DOHH2 (cell line): ENCODE data around the gene UNC13D.

Experiments
- EZH2phosphoT487 ChIP-seq: fragments of 200-600 bp; sonication (generic); IDR thresholded peaks from 2 replicates; pipeline ENCODE4 v1.6.1; 2017; ENCODE audit warnings: borderline replicate concordance, mild to moderate bottlenecking, antibody characterized with exemption, low read length, moderate library complexity, mixed read lengths
- TF ChIP-seq, protein P1 (sequence below): fragments of 200-600 bp; sonication (generic); IDR thresholded peaks from one replicate; pipeline ENCODE4 v1.5.1; 2014; ENCODE audit warnings: antibody characterized with exemption, mild to moderate bottlenecking, low read depth, low read length; ENCODE audit not compliant: poor library complexity, severe bottlenecking

GRCh38 chr17:75825149-75825552 is 19.1 kb downstream of the UNC13D start:
- TF ChIP-seq, protein P1, sequence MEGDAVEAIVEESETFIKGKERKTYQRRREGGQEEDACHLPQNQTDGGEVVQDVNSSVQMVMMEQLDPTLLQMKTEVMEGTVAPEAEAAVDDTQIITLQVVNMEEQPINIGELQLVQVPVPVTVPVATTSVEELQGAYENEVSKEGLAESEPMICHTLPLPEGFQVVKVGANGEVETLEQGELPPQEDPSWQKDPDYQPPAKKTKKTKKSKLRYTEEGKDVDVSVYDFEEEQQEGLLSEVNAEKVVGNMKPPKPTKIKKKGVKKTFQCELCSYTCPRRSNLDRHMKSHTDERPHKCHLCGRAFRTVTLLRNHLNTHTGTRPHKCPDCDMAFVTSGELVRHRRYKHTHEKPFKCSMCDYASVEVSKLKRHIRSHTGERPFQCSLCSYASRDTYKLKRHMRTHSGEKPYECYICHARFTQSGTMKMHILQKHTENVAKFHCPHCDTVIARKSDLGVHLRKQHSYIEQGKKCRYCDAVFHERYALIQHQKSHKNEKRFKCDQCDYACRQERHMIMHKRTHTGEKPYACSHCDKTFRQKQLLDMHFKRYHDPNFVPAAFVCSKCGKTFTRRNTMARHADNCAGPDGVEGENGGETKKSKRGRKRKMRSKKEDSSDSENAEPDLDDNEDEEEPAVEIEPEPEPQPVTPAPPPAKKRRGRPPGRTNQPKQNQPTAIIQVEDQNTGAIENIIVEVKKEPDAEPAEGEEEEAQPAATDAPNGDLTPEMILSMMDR = no peak
- no peak for TF ChIP-seq EZH2phosphoT487
